Hepatocyte (in vitro differentiated cells): ENCODE measurements around the gene DEAF1.

Experiments
- EZH2 ChIP-seq: fragments of 200-600 bp; sonication (generic); IDR thresholded peaks from 2 replicates; pipeline ENCODE4 v1.6.1; 2016; ENCODE audit warnings: antibody characterized with exemption, mild to moderate bottlenecking, borderline replicate concordance
- TF ChIP-seq, protein P1 (sequence below): fragments of 200-600 bp; sonication (generic); IDR thresholded peaks from 2 replicates; pipeline ENCODE4 v1.5.1; 2016; ENCODE audit warnings: antibody characterized with exemption, mild to moderate bottlenecking; ENCODE audit not compliant: poor library complexity

- TF ChIP-seq, protein P1, sequence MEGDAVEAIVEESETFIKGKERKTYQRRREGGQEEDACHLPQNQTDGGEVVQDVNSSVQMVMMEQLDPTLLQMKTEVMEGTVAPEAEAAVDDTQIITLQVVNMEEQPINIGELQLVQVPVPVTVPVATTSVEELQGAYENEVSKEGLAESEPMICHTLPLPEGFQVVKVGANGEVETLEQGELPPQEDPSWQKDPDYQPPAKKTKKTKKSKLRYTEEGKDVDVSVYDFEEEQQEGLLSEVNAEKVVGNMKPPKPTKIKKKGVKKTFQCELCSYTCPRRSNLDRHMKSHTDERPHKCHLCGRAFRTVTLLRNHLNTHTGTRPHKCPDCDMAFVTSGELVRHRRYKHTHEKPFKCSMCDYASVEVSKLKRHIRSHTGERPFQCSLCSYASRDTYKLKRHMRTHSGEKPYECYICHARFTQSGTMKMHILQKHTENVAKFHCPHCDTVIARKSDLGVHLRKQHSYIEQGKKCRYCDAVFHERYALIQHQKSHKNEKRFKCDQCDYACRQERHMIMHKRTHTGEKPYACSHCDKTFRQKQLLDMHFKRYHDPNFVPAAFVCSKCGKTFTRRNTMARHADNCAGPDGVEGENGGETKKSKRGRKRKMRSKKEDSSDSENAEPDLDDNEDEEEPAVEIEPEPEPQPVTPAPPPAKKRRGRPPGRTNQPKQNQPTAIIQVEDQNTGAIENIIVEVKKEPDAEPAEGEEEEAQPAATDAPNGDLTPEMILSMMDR = no peak
- TF ChIP-seq EZH2 = no peak
Measured at GRCh38 chr11:635945-636510, 59.0 kb downstream of the DEAF1 start.
